Measurements from ENCODE around the gene CFAP57.
"Not testable (repeated sequence)": the region's sequence is repeated elsewhere in the genome, so short reads cannot be mapped to it uniquely, and the experiment has no call there.

CFAP57 gene

GRCh38 chr1:43135857-43136781 is 36.0 kb upstream of the CFAP57 start:
- TF ChIP-seq CTCF (IDR thresholded peaks at IDR 0.05; ENCODE audit: unreplicated experiment in 3 of 3) = no peak
- Mint-ChIP-seq H3K27ac (no peak overlapping the region), H3K36me3 (ENCODE audit: low read depth) (peaks cover 9% of the 10 kb centered on the region), H3K9me3 (peaks cover 30% of the 10 kb centered on the region), H3K4me3 (no peak overlapping the region), H3K4me1 (peaks cover 10% of the 10 kb centered on the region), H3K27me3 (ENCODE audit: low read depth) (peaks cover 3% of the 10 kb centered on the region)

GRCh38 chr1:43137445-43138052 is 34.6 kb upstream of the CFAP57 start:
- Mint-ChIP-seq H3K27ac (peak overlapping the region in 1 of 3 experiments; percentile 39), H3K4me3 (no peak overlapping the region), H3K27me3 (ENCODE audit: low read depth) (no peaks in the 10 kb centered on the region), H3K36me3 (ENCODE audit: low read depth) (peaks cover 5% of the 10 kb centered on the region), H3K4me1 (peaks cover 10% of the 10 kb centered on the region), H3K9me3 (peaks cover 29% of the 10 kb centered on the region)
- TF ChIP-seq CTCF (IDR thresholded peaks at IDR 0.05; ENCODE audit: unreplicated experiment in 3 of 3) = no peak

GRCh38 chr1:43139295-43139694 is 32.8 kb upstream of the CFAP57 start:
- H3K27ac Mint-ChIP-seq; H3K27me3 Mint-ChIP-seq (ENCODE audit: low read depth); H3K4me3 Mint-ChIP-seq; H3K36me3 Mint-ChIP-seq (ENCODE audit: low read depth): not testable (repeated sequence)
- Mint-ChIP-seq H3K4me1 (peaks cover 10% of the 10 kb centered on the region), H3K9me3 (peaks cover 20% of the 10 kb centered on the region)

GRCh38 chr1:43140010-43140409 is 32.1 kb upstream of the CFAP57 start:
- H3K36me3 Mint-ChIP-seq (ENCODE audit: low read depth) = peaks cover 5% of the 10 kb centered on the region
- H3K27me3 Mint-ChIP-seq (ENCODE audit: low read depth) = peaks cover 8% of the 10 kb centered on the region
- H3K4me3 Mint-ChIP-seq = no peak overlapping the region
- H3K9me3 Mint-ChIP-seq = peaks cover 19% of the 10 kb centered on the region
- no peak overlapping the region for H3K27ac Mint-ChIP-seq
- no peak for TF ChIP-seq CTCF (IDR thresholded peaks at IDR 0.05; ENCODE audit: unreplicated experiment in 3 of 3)
- peaks cover 10% of the 10 kb centered on the region for H3K4me1 Mint-ChIP-seq

- Mint-ChIP-seq H3K27ac (no peak overlapping the region), H3K4me3 (no peak overlapping the region), H3K4me1 (peaks cover 10% of the 10 kb centered on the region), H3K27me3 (ENCODE audit: low read depth) (peaks cover 8% of the 10 kb centered on the region), H3K9me3 (peaks cover 19% of the 10 kb centered on the region), H3K36me3 (ENCODE audit: low read depth) (peaks cover 5% of the 10 kb centered on the region)
- TF ChIP-seq CTCF (IDR thresholded peaks at IDR 0.05; ENCODE audit: unreplicated experiment in 3 of 3) = no peak
Observed at GRCh38 chr1:43140583-43140982, 31.5 kb upstream of the CFAP57 start.

GRCh38 chr1:43143441-43143888 is 28.7 kb upstream of the CFAP57 start:
- peaks cover 9% of the 10 kb centered on the region for H3K4me1 Mint-ChIP-seq

More at GRCh38 chr1:43143441-43143888, 28.7 kb upstream of the CFAP57 start:
- H3K4me3 Mint-ChIP-seq = no peak overlapping the region
- peaks cover 8% of the 10 kb centered on the region for H3K27me3 Mint-ChIP-seq (ENCODE audit: low read depth)
- H3K9me3 Mint-ChIP-seq = peaks cover 15% of the 10 kb centered on the region
- no peak overlapping the region for H3K27ac Mint-ChIP-seq
- H3K36me3 Mint-ChIP-seq (ENCODE audit: low read depth) = no peaks in the 10 kb centered on the region
- TF ChIP-seq CTCF (IDR thresholded peaks at IDR 0.05; ENCODE audit: unreplicated experiment in 3 of 3) = no peak

Data from nephron (organoid).